T-helper 1 cell treated with Interleukin-12 subunit alpha and Interleukin-12 subunit beta and Interleukin-4 antibody, amounts not matched to agents 30 μg/mL and 1 μg/mL, for 36 hours (primary cell): ENCODE data around the gene NOP10.
"Not testable (repeated sequence)": the region's sequence is repeated elsewhere in the genome, so short reads cannot be mapped to it uniquely, and the experiment has no call there.

Source experiments
- H3K27ac Mint-ChIP-seq: one replicate; pipeline ENCODE4 v1.8.0; 2021; ENCODE audit warnings: mild to moderate bottlenecking, mixed read lengths
- H3K27me3 Mint-ChIP-seq: one replicate; pipeline ENCODE4 v1.8.0; 2021; ENCODE audit warnings: low read depth, mixed read lengths
- H3K36me3 Mint-ChIP-seq: one replicate; pipeline ENCODE4 v1.8.0; 2021; ENCODE audit warnings: low read depth, mixed read lengths
- H3K4me1 Mint-ChIP-seq: one replicate; pipeline ENCODE4 v1.8.0; 2021; ENCODE audit warnings: low read depth, mixed read lengths
- H3K4me3 Mint-ChIP-seq: one replicate; pipeline ENCODE4 v1.8.0; 2021; ENCODE audit warnings: mild to moderate bottlenecking, moderate library complexity, mixed read lengths
- H3K9me3 Mint-ChIP-seq: one replicate; pipeline ENCODE4 v1.8.0; 2021; ENCODE audit warnings: mixed read lengths

Gene NOP10

DNA sequence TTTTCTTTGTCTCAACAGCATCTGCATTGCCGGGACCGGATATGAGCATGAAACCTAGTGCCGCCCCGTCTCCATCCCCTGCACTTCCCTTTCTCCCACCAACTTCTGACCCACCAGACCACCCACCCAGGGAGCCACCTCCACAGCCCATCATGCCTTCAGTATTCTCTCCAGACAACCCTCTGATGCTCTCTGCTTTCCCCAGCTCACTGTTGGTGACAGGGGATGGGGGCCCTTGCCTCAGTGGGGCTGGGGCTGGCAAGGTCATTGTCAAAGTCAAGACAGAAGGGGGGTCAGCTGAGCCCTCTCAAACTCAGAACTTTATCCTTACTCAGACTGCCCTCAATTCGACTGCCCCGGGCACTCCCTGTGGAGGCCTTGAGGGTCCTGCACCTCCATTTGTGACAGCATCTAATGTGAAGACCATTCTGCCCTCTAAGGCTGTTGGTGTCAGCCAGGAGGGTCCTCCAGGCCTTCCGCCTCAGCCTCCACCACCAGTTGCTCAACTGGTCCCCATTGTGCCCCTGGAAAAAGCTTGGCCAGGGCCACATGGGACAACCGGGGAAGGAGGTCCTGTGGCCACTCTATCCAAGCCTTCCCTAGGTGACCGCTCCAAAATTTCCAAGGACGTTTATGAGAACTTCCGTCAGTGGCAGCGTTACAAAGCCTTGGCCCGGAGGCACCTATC lies 5.2 kb upstream of the NOP10 start:
- Mint-ChIP-seq H3K9me3 (no peaks in the 10 kb centered on the region), H3K36me3 (peaks cover 6% of the 10 kb centered on the region), H3K27me3 (no peaks in the 10 kb centered on the region), H3K4me3 (no peak overlapping the region), H3K27ac (no peak overlapping the region), H3K4me1 (no peaks in the 10 kb centered on the region)

DNA sequence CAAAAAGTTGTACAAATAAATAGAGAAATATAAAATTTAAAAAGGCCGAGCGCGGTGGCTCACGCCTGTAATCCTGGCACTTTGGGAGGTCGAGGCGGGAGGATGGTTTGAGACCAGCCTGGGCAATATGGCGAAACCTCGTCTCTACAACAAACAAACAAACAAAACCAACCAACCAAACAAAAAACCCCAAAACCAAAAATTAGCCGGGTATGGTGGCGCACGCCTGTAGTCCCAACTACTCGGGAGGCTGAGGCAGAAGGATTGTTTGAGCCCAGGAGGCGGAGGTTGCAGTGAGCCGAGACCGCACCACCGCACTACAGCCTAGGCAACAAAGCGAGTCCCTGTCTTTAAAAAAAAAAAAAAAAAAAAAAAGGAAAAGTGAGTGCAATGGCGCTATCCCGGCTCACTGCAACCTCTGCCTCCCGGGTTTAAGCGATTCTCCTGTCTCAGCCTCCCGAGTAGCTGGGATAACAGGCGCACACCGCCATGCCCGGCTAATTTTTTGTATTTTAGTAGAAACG lies 661 bp downstream of the NOP10 start:
- not testable (repeated sequence) for H3K4me3 Mint-ChIP-seq, H3K27me3 Mint-ChIP-seq, H3K9me3 Mint-ChIP-seq
- Mint-ChIP-seq H3K4me1 (peaks cover 19% of the 10 kb centered on the region), H3K36me3 (peaks cover 27% of the 10 kb centered on the region), H3K27ac (peak overlapping the region; percentile 83)

DNA sequence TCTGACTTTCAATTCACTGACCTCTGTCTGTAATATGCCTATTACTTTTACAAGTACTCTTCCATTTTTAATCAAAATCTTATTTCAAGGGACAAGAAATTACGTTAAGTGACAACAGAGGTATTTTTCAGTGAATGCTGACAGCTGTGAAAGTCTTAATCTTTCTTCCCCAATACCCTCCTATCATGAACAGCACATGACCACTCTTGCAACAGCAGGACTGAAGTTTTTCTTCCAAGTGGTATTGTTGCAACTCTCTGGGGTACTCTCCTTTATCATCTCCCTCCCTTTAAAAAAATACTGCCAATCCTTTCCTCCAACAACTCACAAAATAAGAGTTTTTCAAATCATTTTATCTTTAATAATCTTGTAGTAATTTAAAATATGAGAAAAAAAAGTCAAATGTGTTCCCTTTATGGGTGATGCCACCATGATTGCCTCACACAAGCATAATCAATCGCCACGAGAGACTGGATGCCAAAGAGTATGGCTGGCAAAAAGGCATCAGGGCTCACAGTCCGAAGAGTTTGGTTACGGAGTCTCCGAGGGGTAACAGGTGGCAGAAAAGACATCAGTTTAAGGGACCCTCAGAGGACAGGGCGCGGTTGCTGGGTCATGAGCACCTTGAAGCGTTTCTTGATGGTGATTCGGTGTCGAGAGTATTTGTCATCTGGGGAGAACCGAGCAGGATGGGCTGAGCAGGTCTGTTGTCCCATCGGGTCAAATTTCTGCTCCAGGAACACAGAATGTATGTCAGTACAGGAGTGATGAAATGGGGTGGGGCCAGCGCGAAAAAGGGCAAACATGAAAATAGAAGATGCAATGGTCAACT lies 1.3 kb downstream of the NOP10 start:
- peak overlapping the region; percentile 83 for H3K27ac Mint-ChIP-seq
- no peak overlapping the region for H3K4me3 Mint-ChIP-seq

DNA sequence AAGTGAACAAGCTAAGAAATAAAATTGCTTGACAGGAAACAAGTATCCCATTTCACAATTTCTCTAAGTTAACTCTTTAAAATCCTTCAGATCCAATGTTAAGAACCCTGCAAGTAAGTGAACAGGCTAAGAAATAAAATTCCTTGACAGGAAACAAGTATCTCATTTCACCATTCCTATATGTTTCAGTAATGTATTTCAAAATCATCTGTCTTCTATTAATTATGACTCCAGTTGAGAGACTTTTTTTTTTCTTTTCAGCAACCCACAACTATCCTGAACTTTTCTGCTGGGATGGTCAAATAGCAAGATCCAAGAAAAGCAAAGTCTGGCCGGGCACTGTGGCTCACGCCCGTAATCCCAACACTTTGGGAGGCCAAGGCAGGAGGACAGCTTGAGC lies 3.0 kb downstream of the NOP10 start:
- Mint-ChIP-seq H3K4me3 (no peak overlapping the region), H3K9me3 (no peaks in the 10 kb centered on the region), H3K4me1 (peaks cover 39% of the 10 kb centered on the region), H3K27ac (no peak overlapping the region), H3K27me3 (no peaks in the 10 kb centered on the region), H3K36me3 (peaks cover 30% of the 10 kb centered on the region)

More for the DNA sequence above, 1.3 kb downstream of the NOP10 start:
- Mint-ChIP-seq H3K4me1 (peaks cover 25% of the 10 kb centered on the region), H3K9me3 (no peaks in the 10 kb centered on the region), H3K27me3 (no peaks in the 10 kb centered on the region), H3K36me3 (peaks cover 28% of the 10 kb centered on the region)

DNA sequence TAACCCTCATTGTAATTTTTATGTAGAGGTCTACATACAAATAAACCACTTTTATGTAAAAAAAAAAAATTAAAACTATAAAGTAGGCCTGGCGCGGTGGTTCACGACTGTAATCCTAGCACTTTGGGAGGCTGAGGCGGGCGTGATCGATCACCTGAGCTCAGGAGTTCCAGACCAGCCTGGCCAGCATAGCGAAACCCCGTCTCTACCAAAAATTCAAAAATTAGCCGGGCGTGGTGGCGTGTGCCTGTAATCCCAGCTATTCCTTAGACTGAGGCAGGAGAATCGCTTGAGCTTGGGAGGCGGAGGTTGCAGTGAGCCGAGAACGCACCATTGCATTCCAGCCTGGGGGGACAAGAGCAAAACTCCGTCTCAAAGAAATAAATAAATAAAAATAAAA lies 4.6 kb downstream of the NOP10 start:
- no peak overlapping the region for H3K27ac Mint-ChIP-seq
- H3K4me1 Mint-ChIP-seq: peaks cover 49% of the 10 kb centered on the region
- no peaks in the 10 kb centered on the region for H3K9me3 Mint-ChIP-seq
- no peaks in the 10 kb centered on the region for H3K27me3 Mint-ChIP-seq
- H3K4me3 Mint-ChIP-seq: peak overlapping the region; percentile 98
- H3K36me3 Mint-ChIP-seq: peaks cover 30% of the 10 kb centered on the region

DNA sequence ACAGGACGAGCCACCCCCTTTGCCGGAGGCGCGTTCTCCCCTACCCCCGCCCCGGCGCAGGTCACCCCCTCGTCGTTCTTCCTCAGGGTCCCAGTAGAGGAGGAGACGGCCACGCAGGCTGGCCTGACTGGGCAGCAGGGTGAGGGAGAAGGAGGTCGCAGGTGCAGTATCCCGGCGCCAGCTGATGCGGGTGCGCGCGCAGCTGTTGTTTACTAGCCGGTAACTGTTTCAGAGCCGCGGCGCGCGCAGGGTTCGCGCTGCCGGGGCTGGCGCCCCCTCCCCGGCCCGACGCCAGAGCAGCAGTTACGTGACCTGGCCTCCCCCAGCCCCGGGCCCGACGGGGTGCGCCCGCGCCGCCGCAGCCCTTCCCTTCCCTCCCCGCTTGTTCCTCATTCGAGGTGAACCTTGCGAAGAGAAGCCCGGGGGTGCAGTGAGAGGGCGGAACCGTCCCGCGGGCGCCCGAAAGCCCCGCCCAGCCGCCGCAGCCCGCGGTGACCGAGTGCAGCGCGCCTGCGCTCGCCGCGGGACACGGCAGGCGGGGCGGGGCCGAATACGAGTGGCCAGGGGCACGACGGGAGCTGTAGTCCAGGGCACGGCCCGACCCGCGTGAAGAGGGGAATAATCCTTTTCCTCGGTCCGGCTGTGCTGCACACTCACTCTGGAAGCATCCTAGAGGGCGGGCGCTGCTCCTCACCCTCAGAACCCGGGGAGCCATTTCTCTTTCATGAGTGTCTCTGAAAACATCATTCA lies 5.2 kb downstream of the NOP10 start, which contains the start of gene SLC12A6:
SLC12A6 (minus strand) TSS at position 225 of the 750 bp plus-strand sequence. CDS start 1,101 bp downstream, outside the sequence.
- Mint-ChIP-seq H3K4me1 (peaks cover 49% of the 10 kb centered on the region), H3K27me3 (no peaks in the 10 kb centered on the region), H3K4me3 (peak within 1 kb of the TSS; percentile 98), H3K27ac (peak within 1 kb of the TSS; percentile 93), H3K36me3 (peaks cover 30% of the 10 kb centered on the region), H3K9me3 (no peaks in the 10 kb centered on the region)

DNA sequence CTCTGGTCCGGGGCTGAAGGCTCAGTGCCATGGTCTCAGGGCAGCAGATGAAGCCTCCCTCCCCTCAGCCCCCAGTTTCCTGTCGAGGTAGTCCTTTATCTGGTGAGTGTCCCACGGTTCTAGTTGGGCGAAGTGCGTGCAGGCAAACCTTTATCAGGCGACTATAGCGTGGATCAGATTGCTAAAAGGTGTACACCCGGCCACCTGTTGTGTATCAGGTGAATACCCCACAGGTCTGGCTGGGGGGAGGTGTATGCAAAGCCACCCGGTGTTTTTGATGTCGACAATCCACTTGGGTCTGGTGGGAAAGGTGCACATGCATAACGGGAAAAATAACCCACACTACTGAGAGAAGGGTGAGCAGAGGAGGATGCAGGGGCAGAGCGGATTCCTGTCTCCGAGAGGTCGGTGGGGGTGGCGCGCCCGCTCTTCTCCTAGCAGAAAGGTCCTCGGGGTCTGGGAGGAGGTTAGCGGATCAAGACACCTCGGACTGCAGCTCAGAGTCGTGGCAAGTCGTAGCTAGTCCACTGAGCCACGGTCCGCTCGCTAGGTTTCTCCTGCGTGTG lies 5.9 kb downstream of the NOP10 start:
- Mint-ChIP-seq H3K4me3 (peak overlapping the region; percentile 98), H3K36me3 (peaks cover 29% of the 10 kb centered on the region), H3K27ac (peak overlapping the region; percentile 93), H3K27me3 (no peaks in the 10 kb centered on the region), H3K9me3 (no peaks in the 10 kb centered on the region), H3K4me1 (peaks cover 48% of the 10 kb centered on the region)

DNA sequence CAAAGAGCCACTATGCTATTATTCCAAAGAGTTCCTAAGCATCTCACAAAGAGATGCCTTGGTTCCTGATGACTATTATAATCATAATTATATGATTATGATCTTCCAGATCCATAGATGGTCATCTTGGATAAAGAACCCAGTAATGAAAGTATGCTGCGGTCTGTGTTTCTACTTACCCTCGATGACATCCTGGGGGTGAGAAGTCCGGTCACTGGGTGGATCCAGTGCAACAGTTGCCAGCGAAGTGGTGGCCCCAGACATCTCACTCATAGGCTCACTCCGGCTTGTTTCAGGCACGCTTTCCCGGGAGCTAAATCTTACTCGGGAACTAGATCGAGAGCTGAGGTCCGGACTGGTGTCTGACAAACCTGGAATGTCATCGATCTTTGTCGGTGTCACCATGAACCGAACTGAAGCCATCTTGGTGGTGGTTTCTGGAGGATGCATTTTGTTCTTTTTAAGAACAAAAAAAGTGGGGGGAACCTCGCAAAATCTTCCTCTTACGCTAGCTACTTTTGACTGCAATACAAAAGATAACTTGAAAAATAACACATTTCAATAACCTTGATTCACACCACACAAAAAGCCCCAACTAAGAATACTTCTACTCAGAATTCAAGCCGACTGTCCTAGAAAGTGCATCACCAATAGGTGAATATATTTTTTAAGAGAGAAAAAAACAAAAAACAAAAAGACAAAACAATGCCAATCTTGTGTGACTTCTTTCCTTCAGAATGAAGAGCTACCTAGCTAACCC lies 6.5 kb downstream of the NOP10 start:
- Mint-ChIP-seq H3K4me1 (peaks cover 46% of the 10 kb centered on the region), H3K36me3 (peaks cover 22% of the 10 kb centered on the region), H3K9me3 (no peaks in the 10 kb centered on the region), H3K27me3 (no peaks in the 10 kb centered on the region), H3K4me3 (peak overlapping the region; percentile 98), H3K27ac (peak overlapping the region; percentile 93)

DNA sequence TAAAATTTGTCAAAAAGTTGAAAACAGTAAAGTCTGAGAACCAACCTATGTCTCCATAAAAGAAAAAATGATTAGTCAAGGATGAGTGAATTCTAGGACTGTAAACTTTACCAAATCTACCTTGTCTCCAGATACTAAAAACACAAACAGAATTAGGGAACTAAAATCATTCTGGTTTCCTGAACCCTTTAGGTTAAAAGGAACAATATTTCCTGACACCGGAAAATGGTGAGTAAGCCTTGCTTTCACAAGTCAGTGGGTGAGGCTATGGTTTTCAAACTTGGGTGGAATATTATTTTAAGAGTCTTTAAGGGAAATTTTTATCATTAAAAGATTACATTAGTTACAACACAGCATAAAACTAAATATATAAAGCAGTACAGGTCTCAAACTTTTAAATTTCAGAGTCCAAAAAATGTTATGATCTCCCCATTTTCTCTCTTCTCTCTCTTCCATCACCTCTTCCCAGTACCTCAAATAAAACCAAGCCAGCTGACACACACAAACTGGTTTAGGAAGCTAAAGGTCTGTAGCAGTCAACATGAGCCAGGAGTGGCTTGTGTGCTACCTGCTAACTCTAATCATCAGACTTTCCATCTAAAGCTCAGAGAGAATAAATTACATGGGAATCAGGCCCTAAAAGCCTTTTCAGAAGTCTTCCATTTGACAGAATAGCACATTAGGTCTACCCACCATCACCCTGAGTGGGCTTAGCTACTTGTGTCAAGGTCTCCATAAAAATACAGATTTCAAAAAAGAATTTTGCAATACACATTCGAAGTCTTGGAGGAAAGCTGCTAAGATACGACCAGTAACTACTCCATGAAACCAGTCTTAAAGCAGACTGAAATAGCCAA lies 7.5 kb downstream of the NOP10 start:
- Mint-ChIP-seq H3K4me1 (peaks cover 49% of the 10 kb centered on the region), H3K36me3 (peaks cover 13% of the 10 kb centered on the region), H3K27me3 (no peaks in the 10 kb centered on the region), H3K9me3 (no peaks in the 10 kb centered on the region), H3K4me3 (peak overlapping the region; percentile 98), H3K27ac (peak overlapping the region; percentile 93)

DNA sequence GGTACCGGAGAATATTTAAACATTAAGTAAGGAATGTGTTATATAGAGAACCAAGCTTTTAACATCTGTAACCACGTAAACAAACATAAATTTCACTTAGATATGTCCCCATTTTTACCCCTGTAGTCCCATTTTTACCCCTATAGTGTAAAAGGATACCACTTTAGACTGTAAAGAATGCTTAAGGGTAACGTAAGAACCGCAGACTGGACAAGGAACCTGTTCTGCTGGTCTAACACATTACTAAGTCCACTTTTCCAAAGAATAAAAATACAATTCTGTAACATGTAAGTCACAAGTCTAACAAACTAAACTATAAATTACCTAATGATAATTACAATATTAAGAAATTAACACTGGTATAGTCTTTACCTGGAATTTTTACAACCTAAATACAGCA lies 8.3 kb downstream of the NOP10 start:
- peaks cover 9% of the 10 kb centered on the region for H3K36me3 Mint-ChIP-seq
- peak overlapping the region; percentile 93 for H3K27ac Mint-ChIP-seq
- H3K4me3 Mint-ChIP-seq: peak overlapping the region; percentile 98
- H3K27me3 Mint-ChIP-seq: no peaks in the 10 kb centered on the region
- peaks cover 48% of the 10 kb centered on the region for H3K4me1 Mint-ChIP-seq
- no peaks in the 10 kb centered on the region for H3K9me3 Mint-ChIP-seq

DNA sequence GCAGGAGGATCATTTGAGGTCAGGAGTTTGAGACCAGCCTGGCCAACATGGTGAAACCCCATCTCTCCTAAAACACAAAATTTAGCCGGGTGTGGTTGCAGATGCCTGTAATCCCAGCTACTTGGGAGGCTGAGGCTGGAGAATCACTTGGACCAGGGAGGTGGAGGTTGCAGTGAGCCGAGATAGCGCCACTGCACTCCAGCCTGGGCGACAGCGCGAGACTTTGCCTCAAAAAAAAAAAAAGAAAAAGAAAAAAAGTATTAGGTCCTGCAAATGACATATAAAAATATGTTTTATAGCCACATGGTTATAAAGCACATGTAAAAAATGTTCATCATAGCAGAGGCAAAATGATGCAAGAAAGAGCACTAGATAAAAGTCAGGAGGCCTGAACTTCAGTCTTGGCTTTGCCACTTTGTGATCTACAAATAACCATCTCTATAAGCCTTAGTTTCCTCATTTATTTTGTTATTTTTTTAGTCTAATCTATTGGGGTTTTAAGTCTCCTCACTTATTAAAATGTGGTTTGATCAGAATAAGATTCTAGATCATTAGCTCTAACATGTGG lies 10.3 kb downstream of the NOP10 start:
- Mint-ChIP-seq H3K4me1 (peaks cover 60% of the 10 kb centered on the region), H3K9me3 (no peaks in the 10 kb centered on the region), H3K4me3 (no peak overlapping the region), H3K27me3 (no peaks in the 10 kb centered on the region), H3K36me3 (peaks cover 6% of the 10 kb centered on the region), H3K27ac (peak overlapping the region; percentile 67)

DNA sequence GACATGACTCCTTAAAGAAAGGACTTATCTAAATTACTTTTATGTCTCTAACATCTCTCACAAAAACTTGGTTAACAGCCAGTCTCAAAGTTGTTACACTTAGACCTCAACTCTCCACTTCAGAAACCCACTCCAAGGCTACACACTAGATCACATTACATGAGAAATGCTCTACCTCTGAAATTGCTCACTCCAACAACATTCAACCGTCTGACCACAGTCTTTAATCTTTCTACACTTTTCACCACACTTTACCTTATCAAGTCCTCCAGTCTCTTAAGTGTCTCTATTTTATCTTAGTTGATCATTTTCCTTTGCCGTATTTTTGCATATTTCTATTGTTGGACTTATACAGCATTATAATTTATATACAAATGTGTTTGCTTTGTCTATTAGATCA lies 11.1 kb downstream of the NOP10 start:
- peaks cover 57% of the 10 kb centered on the region for H3K4me1 Mint-ChIP-seq
- H3K27me3 Mint-ChIP-seq: no peaks in the 10 kb centered on the region
- H3K9me3 Mint-ChIP-seq: no peaks in the 10 kb centered on the region
- peaks cover 5% of the 10 kb centered on the region for H3K36me3 Mint-ChIP-seq
- H3K4me3 Mint-ChIP-seq: peak overlapping the region; percentile 32
- H3K27ac Mint-ChIP-seq: peak overlapping the region; percentile 67
